HCT116 (cell line): ENCODE measurements around the gene PLA2G2D. TPM values are rescaled to one million over a fixed set of nuclear protein-coding genes. Genes with fewer than 3 reads are reported as not detected.
"Not testable (repeated sequence)": the region's sequence is repeated elsewhere in the genome, so short reads cannot be mapped to it uniquely, and the experiment has no call there.

Experiments
- ATAC-seq: fragments of 200-7000 bp; cut with Tn5 transposase; 2 replicates; pipeline ENCODE4 v1.9.1; 2020; ENCODE audit warnings: mild to moderate bottlenecking, moderate library complexity
- BruUV-seq: library from RNA; stranded (reverse); fragments of 400-500 nt; replicated peaks from 2 replicates; lab custom pipeline; 2021; lab: Mats Ljungman, UMichigan
- CTCF ChIA-PET: fragments of 300-600 bp; sonication (Branson Sonifier 250); formaldehyde crosslinking; loops from one replicate; lab custom pipeline; 2021; ENCODE audit warnings: antibody characterized with exemption; lab: Charles Lee
- POLR2A ChIA-PET: fragments of 300-600, 350-600 bp; sonication (Branson Sonifier 250); formaldehyde crosslinking; loops from one replicate; lab custom pipeline; 2021; ENCODE audit warnings: antibody characterized with exemption; lab: Charles Lee
- RAD21 ChIA-PET, 2 experiments: fragments of 300-600 bp; sonication (Branson Sonifier 250); formaldehyde crosslinking; loops; one replicate each; lab custom pipeline; 2023; ENCODE audit warnings: low total read pairs in 2 of 2; ENCODE audit not compliant: uncharacterized antibody in 2 of 2, unreplicated experiment in 2 of 2, low non-redundant PET in 1 of 2; lab: Charles Lee
- DNase-seq: peaks from one replicate; pipeline ENCODE4 v3.0.0-alpha.2; 2010; ENCODE audit warnings: low read depth, low spot score
- H2AFZ ChIP-seq: fragments of 200-600 bp; shearing (Covaris generic), sonication (generic); 2 replicates; pipeline ENCODE4 v1.6.1; 2017; ENCODE audit warnings: low read depth, mixed run types, mixed read lengths, antibody characterized with exemption, low read length; ENCODE audit not compliant: poor library complexity, severe bottlenecking
- H3K27ac ChIP-seq: 2 replicates; pipeline ENCODE4 v1.5.1; 2012; ENCODE audit warnings: low read depth, low read length
- H3K27me3 ChIP-seq: fragments of 200-600 bp; sonication (generic); 2 replicates; pipeline ENCODE4 v1.6.1; 2016; ENCODE audit warnings: mixed run types, low read length, mixed read lengths; ENCODE audit not compliant: insufficient read depth
- H3K36me3 ChIP-seq, 2 experiments: fragments of 200-500 bp in 1 of 2; fragments of 200-600 bp in 1 of 2; sonication (Bioruptor generic) in 1 of 2; sonication (generic) in 1 of 2; 2 replicates each; pipeline versions ENCODE4 v1.5.1 to v1.6.1; 2014 to 2016; ENCODE audit warnings: low read length in 2 of 2, inconsistent platforms in 1 of 2, mixed read lengths in 1 of 2, mixed run types in 1 of 2; ENCODE audit not compliant: insufficient read depth in 2 of 2, control insufficient read depth in 1 of 2
- H3K4me1 ChIP-seq, 2 experiments: fragments of 200-600 bp in 1 of 2; sonication (generic) in 1 of 2; 2 replicates each; pipeline versions ENCODE4 v1.5.1 to v1.6.1; 2012 to 2017; ENCODE audit warnings: low read length in 2 of 2, inconsistent platforms in 1 of 2, mild to moderate bottlenecking in 1 of 2, mixed read lengths in 1 of 2, mixed run types in 1 of 2, moderate library complexity in 1 of 2; ENCODE audit not compliant: insufficient read depth in 2 of 2, control insufficient read depth in 1 of 2
- H3K4me2 ChIP-seq: fragments of 200-600 bp; sonication (generic); 2 replicates; pipeline ENCODE4 v1.6.1; 2017; ENCODE audit warnings: mixed run types, low read length, mixed read lengths
- H3K4me3 ChIP-seq, 2 experiments: fragments of 200-600 bp in 1 of 2; sonication (generic) in 1 of 2; replicated peaks in 1 of 2; 2 replicates each; pipeline ENCODE4 v1.5.1; 2011 to 2016; ENCODE audit warnings: low read length in 2 of 2, control low read depth in 1 of 2, low read depth in 1 of 2, mild to moderate bottlenecking in 1 of 2, mixed read lengths in 1 of 2, mixed run types in 1 of 2
- H3K79me2 ChIP-seq: fragments of 200-600 bp; sonication (generic); 2 replicates; pipeline ENCODE4 v1.6.1; 2017; ENCODE audit warnings: mild to moderate bottlenecking, mixed run types, low read length, moderate library complexity, mixed read lengths; ENCODE audit not compliant: insufficient read depth
- H3K9ac ChIP-seq: fragments of 200-600 bp; sonication (generic); 2 replicates; pipeline ENCODE4 v1.6.1; 2016; ENCODE audit warnings: low read length, mixed read lengths
- H3K9me2 ChIP-seq: fragments of 200-600 bp; sonication (generic), shearing (Covaris generic); 2 replicates; pipeline ENCODE4 v1.6.1; 2017; ENCODE audit warnings: mixed run types, mild to moderate bottlenecking, moderate library complexity; ENCODE audit not compliant: insufficient read depth
- H3K9me3 ChIP-seq, 2 experiments: fragments of 200-500 bp in 1 of 2; fragments of 200-600 bp in 1 of 2; sonication (Bioruptor generic) in 1 of 2; sonication (generic) in 1 of 2; 2 replicates each; pipeline ENCODE4 v1.6.1; 2014 to 2017; ENCODE audit warnings: low read length in 2 of 2, mixed read lengths in 2 of 2, inconsistent platforms in 1 of 2, low read depth in 1 of 2, mild to moderate bottlenecking in 1 of 2, mixed run types in 1 of 2, moderate library complexity in 1 of 2; ENCODE audit not compliant: control insufficient read depth in 1 of 2, insufficient read depth in 1 of 2
- H4K20me1 ChIP-seq: fragments of 200-600 bp; sonication (generic), shearing (Covaris generic); 2 replicates; pipeline ENCODE4 v1.6.1; 2017; ENCODE audit warnings: mixed run types, mild to moderate bottlenecking, moderate library complexity; ENCODE audit not compliant: insufficient read depth
- CBX3 ChIP-seq: IDR thresholded peaks from 2 replicates; pipeline ENCODE4 v1.6.1; 2012; ENCODE audit warnings: low read depth
- CEBPB ChIP-seq: IDR thresholded peaks from 2 replicates; pipeline ENCODE4 v1.6.1; 2012; ENCODE audit warnings: low read depth
- CTCF ChIP-seq, 3 experiments: fragments of 200-600 bp in 1 of 3; sonication (generic) in 1 of 3; IDR thresholded peaks in 2 of 3; conservative IDR thresholded peaks in 1 of 3; 2 replicates each; pipeline ENCODE4 v1.5.1; 2012 to 2017; ENCODE audit warnings: low read depth in 2 of 3, low read length in 2 of 3, antibody characterized with exemption in 1 of 3, borderline replicate concordance in 1 of 3, control low read depth in 1 of 3, mild to moderate bottlenecking in 1 of 3, mixed read lengths in 1 of 3, mixed run types in 1 of 3, moderate library complexity in 1 of 3; ENCODE audit not compliant: insufficient read depth in 1 of 3
- EGR1 ChIP-seq: IDR thresholded peaks from 2 replicates; pipeline ENCODE4 v1.6.1; 2012; ENCODE audit warnings: low read depth
- FOSL1 ChIP-seq: IDR thresholded peaks from 2 replicates; pipeline ENCODE4 v1.6.1; 2012; ENCODE audit warnings: low read depth
- POLR2A ChIP-seq: IDR thresholded peaks from 2 replicates; pipeline ENCODE4 v1.7.0; 2011; ENCODE audit warnings: borderline replicate concordance; ENCODE audit not compliant: insufficient read depth, insufficient read length; ENCODE audit errors: extremely low read depth
- RAD21 ChIP-seq: IDR thresholded peaks from 2 replicates; pipeline ENCODE4 v1.6.1; 2012; ENCODE audit warnings: low read depth, mild to moderate bottlenecking
- REST ChIP-seq: IDR thresholded peaks from 2 replicates; pipeline ENCODE4 v1.6.1; 2012; ENCODE audit warnings: low read depth
- SIN3A ChIP-seq: IDR thresholded peaks from 2 replicates; pipeline ENCODE4 v1.6.1; 2012; ENCODE audit warnings: low read depth
- SP1 ChIP-seq: IDR thresholded peaks from 2 replicates; pipeline ENCODE4 v1.6.1; 2012; ENCODE audit warnings: low read depth
- ZBTB33 ChIP-seq: IDR thresholded peaks from 2 replicates; pipeline ENCODE4 v1.6.1; 2011; ENCODE audit warnings: mild to moderate bottlenecking, low read length, moderate library complexity; ENCODE audit not compliant: insufficient replicate concordance; ENCODE audit errors: extremely low read depth
- ZFX ChIP-seq: fragments of 450-650 bp; IDR thresholded peaks from 2 replicates; pipeline ENCODE4 v1.6.1; 2017
- ZNF274 ChIP-seq: fragments of 200-500 bp; sonication (Bioruptor generic); IDR thresholded peaks from 2 replicates; pipeline ENCODE4 v1.6.1; 2014; ENCODE audit warnings: mild to moderate bottlenecking, low read depth, low read length, inconsistent platforms
- intact Hi-C: fragments of 100-400 bp; cut with micrococcal nuclease; formaldehyde crosslinking; loops from 2 replicates; pipeline ENCODE4 v1.10.0; 2022
- total RNA-seq: library from RNA; stranded (reverse); gene quantifications from one replicate; pipeline ENCODE4 v1.2.1, GENCODE V29; 2021; ENCODE audit not compliant: unreplicated experiment

The PLA2G2D gene
- total RNA-seq, 1 experiment from 2014 or later: not detected

- POLR2A ChIA-PET: no interaction called here
- H3K79me2 ChIP-seq: no peaks in the 10 kb centered on the region
- TF ChIP-seq CBX3 (no peak), POLR2A (no peak), EGR1 (no peak), SP1 (no peak), SIN3A (no peak), CEBPB (no peak), REST (no peak), ZBTB33 (no peak), RAD21 (no peak), CTCF (IDR thresholded peaks at IDR 0.05 in 2 of 3, conservative IDR thresholded peaks at IDR 0.05 in 1 of 3; ENCODE audit: borderline replicate concordance in 1 of 3, insufficient read depth in 1 of 3, low read depth in 2 of 3, low read length in 2 of 3) (no peak), FOSL1 (no peak), ZFX (no peak), ZNF274 (no peak)
- RAD21 ChIA-PET: no interaction called here
- H4K20me1 ChIP-seq: no peaks in the 10 kb centered on the region
- H3K4me3 ChIP-seq: no peak overlapping the region
- no peaks in the 10 kb centered on the region for H3K36me3 ChIP-seq
- no peak overlapping the region for H3K27ac ChIP-seq
- ATAC-seq (no peak), DNase-seq (no peak)
- no peaks in the 10 kb centered on the region for H3K9me2 ChIP-seq
- H3K27me3 ChIP-seq: no peaks in the 10 kb centered on the region
- intact Hi-C loops: no loop called here
- H3K4me1 ChIP-seq: peaks cover 4 to 11% of the 10 kb centered on the region in 2 experiments; a peak in 3 of 4 replicates
- CTCF ChIA-PET: no interaction called here
- H2AFZ ChIP-seq: no peak overlapping the region
- H3K9ac ChIP-seq: no peak overlapping the region
- no peak overlapping the region for H3K4me2 ChIP-seq
- BruUV-seq: no TSS peak
- H3K9me3 ChIP-seq: no peaks in the 10 kb centered on the region
These were observed 15.7 kb upstream of the PLA2G2D start for GRCh38 chr1:20134995-20135394.

GRCh38 chr1:20130518-20130917, 11.2 kb upstream of the PLA2G2D start:
- H4K20me1 ChIP-seq, H3K9me3 ChIP-seq, H3K27ac ChIP-seq, H3K36me3 ChIP-seq, POLR2A ChIA-PET, intact Hi-C loops, H2AFZ ChIP-seq, H3K4me2 ChIP-seq, H3K9ac ChIP-seq, H3K79me2 ChIP-seq, ATAC-seq, H3K4me1 ChIP-seq, DNase-seq, H3K9me2 ChIP-seq, CTCF ChIA-PET, H3K4me3 ChIP-seq, BruUV-seq, H3K27me3 ChIP-seq, RAD21 ChIA-PET: not testable (repeated sequence)
